ENCODE results near the gene DNLZ.
"Not testable (repeated sequence)": the region's sequence is repeated elsewhere in the genome, so short reads cannot be mapped to it uniquely, and the experiment has no call there.

DNLZ gene

GRCh38 chr9:136361754-136362449 lies 1.6 kb downstream of the DNLZ start:
- DNase-seq (ENCODE audit: low read depth in 2 of 3, low spot score in 1 of 3) = no peak

GRCh38 chr9:136361047-136361753 lies 2.3 kb downstream of the DNLZ start:
- no peak for DNase-seq (ENCODE audit: low read depth in 2 of 3, low spot score in 1 of 3)

- no peak for DNase-seq (ENCODE audit: low read depth in 2 of 3, low spot score in 1 of 3)
These were observed 3.5 kb downstream of the DNLZ start for GRCh38 chr9:136359774-136360718.

GRCh38 chr9:136358888-136359287 lies 4.7 kb downstream of the DNLZ start:
- no peak for DNase-seq (ENCODE audit: low read depth in 2 of 3, low spot score in 1 of 3)

- no peak for DNase-seq (ENCODE audit: low read depth in 2 of 3, low spot score in 1 of 3)
These were observed 5.5 kb downstream of the DNLZ start for GRCh38 chr9:136358016-136358415.

- no peak for DNase-seq (ENCODE audit: low read depth in 2 of 3, low spot score in 1 of 3)
These were observed 6.3 kb downstream of the DNLZ start for GRCh38 chr9:136357202-136357725.

- no peak for DNase-seq (ENCODE audit: low read depth in 2 of 3, low spot score in 1 of 3)
These were observed 7.7 kb downstream of the DNLZ start for GRCh38 chr9:136355616-136356557.

- no peak for DNase-seq (ENCODE audit: low read depth in 2 of 3, low spot score in 1 of 3)
These were observed 8.9 kb downstream of the DNLZ start for GRCh38 chr9:136354592-136355085.

- no peak for DNase-seq (ENCODE audit: low read depth in 2 of 3, low spot score in 1 of 3)
These were observed 9.6 kb downstream of the DNLZ start for GRCh38 chr9:136353757-136354488.

GRCh38 chr9:136353088-136353487 lies 10.5 kb downstream of the DNLZ start:
- no peak for DNase-seq (ENCODE audit: low read depth in 2 of 3, low spot score in 1 of 3)

GRCh38 chr9:136352682-136353081 lies 10.9 kb downstream of the DNLZ start:
- no peak for DNase-seq (ENCODE audit: low read depth in 2 of 3, low spot score in 1 of 3)

- not testable (repeated sequence) for DNase-seq (ENCODE audit: low read depth in 2 of 3, low spot score in 1 of 3)
These were observed 11.7 kb downstream of the DNLZ start for GRCh38 chr9:136351868-136352267.

GRCh38 chr9:136351252-136351800 lies 12.2 kb downstream of the DNLZ start:
- DNase-seq (ENCODE audit: low read depth in 2 of 3, low spot score in 1 of 3) = no peak

- DNase-seq (ENCODE audit: low read depth in 2 of 3, low spot score in 1 of 3) = no peak
These were observed 14.0 kb downstream of the DNLZ start for GRCh38 chr9:136349546-136349945.

- no peak for DNase-seq (ENCODE audit: low read depth in 2 of 3, low spot score in 1 of 3)
These were observed 14.9 kb downstream of the DNLZ start for GRCh38 chr9:136348691-136349090.

- no peak for DNase-seq (ENCODE audit: low read depth in 2 of 3, low spot score in 1 of 3)
These were observed 15.9 kb downstream of the DNLZ start for GRCh38 chr9:136347472-136348256.

GRCh38 chr9:136346927-136347465 lies 16.5 kb downstream of the DNLZ start:
- DNase-seq (ENCODE audit: low read depth in 2 of 3, low spot score in 1 of 3) = no peak

GRCh38 chr9:136346157-136346481 lies 17.4 kb downstream of the DNLZ start:
- DNase-seq (ENCODE audit: low read depth in 2 of 3, low spot score in 1 of 3) = no peak

Data from stimulated activated CD4-positive, alpha-beta T cell treated with anti-CD3 and anti-CD28 coated beads, Interleukin-12 subunit alpha, Interleukin-12 subunit beta, amount 100 ng/mL, for 48 hours (primary cell).